Uterus (tissue), 2 donors: Measurements from ENCODE around the gene CCNF.

ENCODE experiments used
- CTCF ChIP-seq, 4 experiments: fragments of 200-600 bp in 2 of 4; fragments of 450-650 bp in 2 of 4; sonication (generic) in 2 of 4; IDR thresholded peaks; one replicate each; pipeline ENCODE4 v1.5.1; 2016 to 2019; ENCODE audit warnings: antibody characterized with exemption in 4 of 4, mild to moderate bottlenecking in 2 of 4, moderate library complexity in 1 of 4
- POLR2A ChIP-seq, 2 donors: fragments of 450-650 bp; IDR thresholded peaks; one replicate each; pipeline ENCODE4 v1.6.1; 2016; ENCODE audit warnings: antibody characterized with exemption in 2 of 2, mild to moderate bottlenecking in 1 of 2, moderate library complexity in 1 of 2

- TF ChIP-seq CTCF (IDR thresholded peaks at IDR 0.05): no peak
- TF ChIP-seq POLR2A (IDR thresholded peaks at IDR 0.05): no peak
These were observed 52.4 kb downstream of the CCNF start for GRCh38 chr16:2481676-2482075.
